GM20431 (cell line): ENCODE data around the gene SHH.

ENCODE experiments used
- in situ Hi-C: fragments of 300-500 bp; cut with MseI, MboI; formaldehyde crosslinking; loops from one replicate; pipeline ENCODE4 v1.15.0; 2020; ENCODE audit warnings: low sequenced_read_pairs; ENCODE audit not compliant: unreplicated experiment

SHH gene

GRCh38 chr7:155796381-155797261 lies 15.6 kb downstream of the SHH start:
- in situ Hi-C loops: no loop called here

GRCh38 chr7:155795951-155796350 lies 16.3 kb downstream of the SHH start:
- in situ Hi-C loops: no loop called here

- in situ Hi-C loops: no loop called here
These were observed 16.9 kb downstream of the SHH start for GRCh38 chr7:155795401-155795800.

GRCh38 chr7:155794196-155794595 lies 18.1 kb downstream of the SHH start:
- in situ Hi-C loops: no loop called here

- in situ Hi-C loops: no loop called here
These were observed 18.5 kb downstream of the SHH start for GRCh38 chr7:155793720-155794119.

- in situ Hi-C loops: no loop called here
These were observed 19.2 kb downstream of the SHH start for GRCh38 chr7:155792999-155793560.

- in situ Hi-C loops: no loop called here
These were observed 19.8 kb downstream of the SHH start for GRCh38 chr7:155792315-155792960.

- in situ Hi-C loops: no loop called here
These were observed 20.4 kb downstream of the SHH start for GRCh38 chr7:155791836-155792235.

GRCh38 chr7:155791214-155791737 lies 21.0 kb downstream of the SHH start:
- in situ Hi-C loops: no loop called here

GRCh38 chr7:155790666-155791065 lies 21.6 kb downstream of the SHH start:
- in situ Hi-C loops: no loop called here

- in situ Hi-C loops: no loop called here
These were observed 23.1 kb downstream of the SHH start for GRCh38 chr7:155789001-155789725.

- in situ Hi-C loops: no loop called here
These were observed 23.7 kb downstream of the SHH start for GRCh38 chr7:155788616-155789000.

GRCh38 chr7:155787171-155787851 lies 25.0 kb downstream of the SHH start:
- in situ Hi-C loops: no loop called here

GRCh38 chr7:155786491-155786890 lies 25.8 kb downstream of the SHH start:
- in situ Hi-C loops: no loop called here

GRCh38 chr7:155785536-155785935 lies 26.7 kb downstream of the SHH start:
- in situ Hi-C loops: no loop called here

GRCh38 chr7:155782466-155782865 lies 29.8 kb downstream of the SHH start:
- in situ Hi-C loops: no loop called here

GRCh38 chr7:155781433-155781832 lies 30.8 kb downstream of the SHH start:
- in situ Hi-C loops: no loop called here

GRCh38 chr7:155780884-155781283 lies 31.4 kb downstream of the SHH start:
- in situ Hi-C loops: no loop called here

- in situ Hi-C loops: no loop called here
These were observed 33.9 kb downstream of the SHH start for GRCh38 chr7:155778349-155778748.

- in situ Hi-C loops: no loop called here
These were observed 35.7 kb downstream of the SHH start for GRCh38 chr7:155776606-155777005.
